Psoas muscle (tissue), 7 donors: Measurements from ENCODE around the gene RRN3. TPM values are rescaled to one million over a fixed set of nuclear protein-coding genes. Genes with fewer than 3 reads are reported as not detected.

Experiments
- polyA plus RNA-seq, 3 donors: library from polyadenylated mRNA; stranded (reverse); fragments of 200-250 nt; gene quantifications; one replicate each; pipeline ENCODE4 v1.2.3, GENCODE V29; 2013
- total RNA-seq, 4 donors: library from RNA; stranded (reverse); fragmentation: NEBNext Ultra II Directional in 2 of 4; extraction: Animal tissue kit (Norgen Biotek cat#: 25700) in 2 of 4; gene quantifications; one replicate each; pipeline versions ENCODE4 v1.2.1 to v1.2.4, GENCODE V29; 2021 to 2023
- donor health status: healthy with polysubstance abuse.
- donor health status: DM: no; HTN: no; CAD: no; lungs with moderate emphysema.
- donor health status: Bipolar disorder and iron deficiency.
- donor health status: healthy.
- donor health status: DM: no; HTN: no; CAD: no.
- donor health status: DM: no; HTN: no; CAD: no.
- donor health status: DM: yes; HTN: yes; CAD: no.

RRN3 gene
- total and polyA plus RNA-seq, 7 donors: 19.9 to 54.9 (median 49.5) TPM

Other genes with a start within 250 kb of the RRN3 start
- gene NPIPA1, start 156.8 kb downstream of the RRN3 start, total RNA-seq: 10 to 100 TPM; 35.9 to 58.5 (median 50.6) TPM
- gene NPIPA1, start 156.8 kb downstream of the RRN3 start, polyA plus RNA-seq: 10 to 100 TPM; 34.0 to 55.4 (median 37.2) TPM
- gene PDXDC1, start 119.2 kb downstream of the RRN3 start, total RNA-seq: 10 to 100 TPM; 52.3 to 82.5 (median 59.3) TPM
- 10 to 100 TPM; 22.1 to 45.5 (median 24.8) TPM for gene PDXDC1, start 119.2 kb downstream of the RRN3 start, polyA plus RNA-seq
- gene NTAN1, start 38.2 kb downstream of the RRN3 start, total RNA-seq: 10 to 100 TPM; 21.8 to 34.3 (median 23.8) TPM
- gene NTAN1, start 38.2 kb downstream of the RRN3 start, polyA plus RNA-seq: 10 to 100 TPM; 41.6 to 78.0 (median 54.2) TPM